Measurements from ENCODE around the gene ATRNL1.

ATRNL1 gene

GRCh38 chr10:115063701-115064658, 29.2 kb upstream of the ATRNL1 start:
- no peaks in the 10 kb centered on the region for H3K4me1 ChIP-seq (ENCODE audit: insufficient read depth, poor library complexity, severe bottlenecking)
- no peak for TF ChIP-seq CTCF (IDR thresholded peaks at IDR 0.05; ENCODE audit: poor library complexity, severe bottlenecking)
- no peaks in the 10 kb centered on the region for H3K9me3 ChIP-seq (ENCODE audit: severe bottlenecking)
- no peak overlapping the region for H3K27ac ChIP-seq (ENCODE audit: poor library complexity, severe bottlenecking)
- no peak overlapping the region for H3K4me3 ChIP-seq (ENCODE audit: severe bottlenecking)
- DNase-seq (ENCODE audit: low spot score) (no peak), ATAC-seq (ENCODE audit: low read depth) (no peak)
- H3K27me3 ChIP-seq (ENCODE audit: insufficient read depth, poor library complexity, severe bottlenecking) = peaks cover 23% of the 10 kb centered on the region
- no peaks in the 10 kb centered on the region for H3K36me3 ChIP-seq (ENCODE audit: low read depth)

- H3K9me3 ChIP-seq (ENCODE audit: severe bottlenecking) = no peaks in the 10 kb centered on the region
- ATAC-seq (ENCODE audit: low read depth) (no peak), DNase-seq (ENCODE audit: low spot score) (no peak)
- peaks cover 23% of the 10 kb centered on the region for H3K27me3 ChIP-seq (ENCODE audit: insufficient read depth, poor library complexity, severe bottlenecking)
- TF ChIP-seq CTCF (IDR thresholded peaks at IDR 0.05; ENCODE audit: poor library complexity, severe bottlenecking) = no peak
- H3K36me3 ChIP-seq (ENCODE audit: low read depth) = no peaks in the 10 kb centered on the region
- H3K27ac ChIP-seq (ENCODE audit: poor library complexity, severe bottlenecking) = no peak overlapping the region
- no peaks in the 10 kb centered on the region for H3K4me1 ChIP-seq (ENCODE audit: insufficient read depth, poor library complexity, severe bottlenecking)
- no peak overlapping the region for H3K4me3 ChIP-seq (ENCODE audit: severe bottlenecking)
Observed at GRCh38 chr10:115065801-115066200, 27.4 kb upstream of the ATRNL1 start.

- H3K36me3 ChIP-seq (ENCODE audit: low read depth) = no peaks in the 10 kb centered on the region
- H3K4me1 ChIP-seq (ENCODE audit: insufficient read depth, poor library complexity, severe bottlenecking) = no peaks in the 10 kb centered on the region
- no peak for TF ChIP-seq CTCF (IDR thresholded peaks at IDR 0.05; ENCODE audit: poor library complexity, severe bottlenecking)
- no peak overlapping the region for H3K4me3 ChIP-seq (ENCODE audit: severe bottlenecking)
- H3K9me3 ChIP-seq (ENCODE audit: severe bottlenecking) = no peaks in the 10 kb centered on the region
- ATAC-seq (ENCODE audit: low read depth) (no peak), DNase-seq (ENCODE audit: low spot score) (no peak)
- no peak overlapping the region for H3K27ac ChIP-seq (ENCODE audit: poor library complexity, severe bottlenecking)
- H3K27me3 ChIP-seq (ENCODE audit: insufficient read depth, poor library complexity, severe bottlenecking) = peaks cover 23% of the 10 kb centered on the region
Observed at GRCh38 chr10:115066528-115066927, 26.6 kb upstream of the ATRNL1 start.

GRCh38 chr10:115073796-115074195, 19.4 kb upstream of the ATRNL1 start:
- Histone ChIP-seq H3K27me3 (ENCODE audit: insufficient read depth, poor library complexity, severe bottlenecking) (no peaks in the 10 kb centered on the region), H3K9me3 (ENCODE audit: severe bottlenecking) (no peaks in the 10 kb centered on the region), H3K36me3 (ENCODE audit: low read depth) (no peaks in the 10 kb centered on the region), H3K4me3 (ENCODE audit: severe bottlenecking) (no peak overlapping the region), H3K4me1 (ENCODE audit: insufficient read depth, poor library complexity, severe bottlenecking) (no peaks in the 10 kb centered on the region), H3K27ac (ENCODE audit: poor library complexity, severe bottlenecking) (no peak overlapping the region)
- ATAC-seq (ENCODE audit: low read depth) (no peak), DNase-seq (ENCODE audit: low spot score) (no peak)
- no peak for TF ChIP-seq CTCF (IDR thresholded peaks at IDR 0.05; ENCODE audit: poor library complexity, severe bottlenecking)

- no peak overlapping the region for H3K4me3 ChIP-seq (ENCODE audit: severe bottlenecking)
- TF ChIP-seq CTCF (IDR thresholded peaks at IDR 0.05; ENCODE audit: poor library complexity, severe bottlenecking) = no peak
- H3K4me1 ChIP-seq (ENCODE audit: insufficient read depth, poor library complexity, severe bottlenecking) = no peaks in the 10 kb centered on the region
- H3K36me3 ChIP-seq (ENCODE audit: low read depth) = no peaks in the 10 kb centered on the region
- peak; percentile 23; the same call in 1 of the 3 replicates for ATAC-seq (ENCODE audit: low read depth)
- no peaks in the 10 kb centered on the region for H3K27me3 ChIP-seq (ENCODE audit: insufficient read depth, poor library complexity, severe bottlenecking)
- H3K27ac ChIP-seq (ENCODE audit: poor library complexity, severe bottlenecking) = no peak overlapping the region
- no peaks in the 10 kb centered on the region for H3K9me3 ChIP-seq (ENCODE audit: severe bottlenecking)
- no peak for DNase-seq (ENCODE audit: low spot score)
Observed at GRCh38 chr10:115082506-115082905, 10.7 kb upstream of the ATRNL1 start.

All from RWPE2 (cell line).